Right cardiac atrium (tissue), 5 donors: ENCODE results near the gene FARP2. TPM values are rescaled to one million over a fixed set of nuclear protein-coding genes. Genes with fewer than 3 reads are reported as not detected.
"Not testable (repeated sequence)": the region's sequence is repeated elsewhere in the genome, so short reads cannot be mapped to it uniquely, and the experiment has no call there.

Source experiments
- ATAC-seq, 2 donors: fragments of 200-7000 bp; cut with Tn5 transposase; one replicate each; pipeline versions ENCODE4 v1.8.0 to v1.9.1; 2020; ENCODE audit warnings: moderate library complexity in 2 of 2, mild to moderate bottlenecking in 1 of 2
- DNase-seq, 3 donors: peaks; one replicate each; pipeline ENCODE4 v3.0.0-alpha.2; 2020
- H3K27ac ChIP-seq: one replicate; pipeline ENCODE4 v1.5.1; 2013; ENCODE audit warnings: mild to moderate bottlenecking, low read length, control low read depth, moderate library complexity
- H3K27me3 ChIP-seq: one replicate; pipeline ENCODE4 v1.6.1; 2013; ENCODE audit not compliant: control insufficient read depth, insufficient read depth
- H3K4me1 ChIP-seq: one replicate; pipeline ENCODE4 v1.6.1; 2013; ENCODE audit warnings: low read length; ENCODE audit not compliant: control insufficient read depth, insufficient read depth
- H3K4me3 ChIP-seq: one replicate; pipeline ENCODE4 v1.5.1; 2013; ENCODE audit warnings: low read length, control low read depth
- H3K9me3 ChIP-seq: one replicate; pipeline ENCODE4 v1.6.1; 2013; ENCODE audit warnings: low read length; ENCODE audit not compliant: control insufficient read depth
- WGBS: extraction: QIAGEN DNeasy Blood & Tissue Kit; methylation state at CpG from one replicate; pipeline ENCODE4 v1.1.7; 2013; 5-methylcytosine and 5-hydroxymethylcytosine counted together
- intact Hi-C, 4 donors: fragments of 100-400 bp; cut with DNase I; formaldehyde crosslinking; loops; one replicate each; pipeline versions ENCODE4 v1.11.0 to v1.14.0; 2022 to 2023
- polyA plus RNA-seq: library from polyadenylated mRNA; stranded (reverse); fragments of 200-250 nt; gene quantifications from one replicate; pipeline ENCODE4 v1.2.3, GENCODE V29; 2013
- total RNA-seq, 4 donors: library from RNA; stranded (reverse); fragmentation: NEBNext Ultra II Directional; extraction: Animal tissue kit (Norgen Biotek cat#: 25700); gene quantifications; one replicate each; pipeline ENCODE4 v1.2.1, GENCODE V29; 2021
- donor health status: healthy with polysubstance abuse.
- donor health status: DM: no; HTN: yes; CAD: no.
- donor health status: DM: no; HTN: no; CAD: no.
- donor health status: DM: no; HTN: yes; CAD: no; lungs with severe emphysema.
- donor health status: DM: yes; HTN: yes; CAD: no.

The FARP2 gene
- total and polyA plus RNA-seq, 5 donors, result 6.1 to 28.4 (median 24.1) TPM

- ATAC-seq (no peak), DNase-seq (no peak)
- no peaks in the 10 kb centered on the region for H3K4me1 ChIP-seq
- 92% methylated on average over 14 of the region's 14 CpGs for WGBS
- intact Hi-C loops, result no loop called here
- H3K4me3 ChIP-seq, result no peak overlapping the region
- no peaks in the 10 kb centered on the region for H3K9me3 ChIP-seq
- no peaks in the 10 kb centered on the region for H3K27me3 ChIP-seq
- no peak overlapping the region for H3K27ac ChIP-seq
These were observed 85.4 kb downstream of the FARP2 start for GRCh38 chr2:241441492-241441891.

GRCh38 chr2:241443486-241444223 is 87.6 kb downstream of the FARP2 start:
- Histone ChIP-seq H3K4me3 (no peak overlapping the region), H3K4me1 (no peaks in the 10 kb centered on the region), H3K9me3 (no peaks in the 10 kb centered on the region), H3K27me3 (no peaks in the 10 kb centered on the region), H3K27ac (no peak overlapping the region)
- ATAC-seq, result no peak
- 87% methylated on average over 6 of the region's 6 CpGs for WGBS
- DNase-seq, result peak in 1 of 3 donors; percentile 77
- intact Hi-C loops, result no loop called here

GRCh38 chr2:241445426-241445825 is 89.3 kb downstream of the FARP2 start:
- DNase-seq, result no peak
- H3K4me3 ChIP-seq, result no peak overlapping the region
- 82% methylated on average over 2 of the region's 2 CpGs for WGBS
- intact Hi-C loops, result no loop called here
- H3K4me1 ChIP-seq, result no peaks in the 10 kb centered on the region
- H3K9me3 ChIP-seq, result no peaks in the 10 kb centered on the region
- no peak overlapping the region for H3K27ac ChIP-seq
- no peaks in the 10 kb centered on the region for H3K27me3 ChIP-seq
- no peak for ATAC-seq

- H3K27me3 ChIP-seq, H3K4me3 ChIP-seq, H3K9me3 ChIP-seq, H3K27ac ChIP-seq, ATAC-seq, intact Hi-C loops, DNase-seq, H3K4me1 ChIP-seq: not testable (repeated sequence)
- 92% methylated on average over 7 of the region's 7 CpGs for WGBS
These were observed 94.0 kb downstream of the FARP2 start for GRCh38 chr2:241450092-241450491.

GRCh38 chr2:241451840-241452506 is 95.9 kb downstream of the FARP2 start:
- H3K4me1 ChIP-seq, result no peaks in the 10 kb centered on the region
- no peaks in the 10 kb centered on the region for H3K9me3 ChIP-seq
- DNase-seq, result no peak
- no peaks in the 10 kb centered on the region for H3K27me3 ChIP-seq
- no peak overlapping the region for H3K27ac ChIP-seq
- no peak overlapping the region for H3K4me3 ChIP-seq
- WGBS, result 55% methylated on average over 10 of the region's 10 CpGs
- intact Hi-C loops, result no loop called here
- ATAC-seq, result no peak

GRCh38 chr2:241453919-241454318 is 97.8 kb downstream of the FARP2 start:
- H3K4me3 ChIP-seq, intact Hi-C loops, H3K9me3 ChIP-seq, H3K4me1 ChIP-seq, ATAC-seq, H3K27ac ChIP-seq, DNase-seq, H3K27me3 ChIP-seq: not testable (repeated sequence)
- WGBS, result 93% methylated on average over 9 of the region's 9 CpGs

GRCh38 chr2:241454837-241455485 is 98.9 kb downstream of the FARP2 start:
- WGBS, result 83% methylated on average over 3 of the region's 3 CpGs
- H3K27me3 ChIP-seq, result no peaks in the 10 kb centered on the region
- intact Hi-C loops, result no loop called here
- H3K4me1 ChIP-seq, result no peaks in the 10 kb centered on the region
- no peaks in the 10 kb centered on the region for H3K9me3 ChIP-seq
- H3K27ac ChIP-seq, result no peak overlapping the region
- ATAC-seq (no peak), DNase-seq (no peak)
- no peak overlapping the region for H3K4me3 ChIP-seq

- WGBS, result 85% methylated on average over 11 of the region's 11 CpGs
These were observed 100.5 kb downstream of the FARP2 start for GRCh38 chr2:241456546-241456945.

GRCh38 chr2:241458687-241459086 is 102.6 kb downstream of the FARP2 start:
- WGBS, result 88% methylated on average over 5 of the region's 5 CpGs
- no peak for ATAC-seq

More at GRCh38 chr2:241456546-241456945, 100.5 kb downstream of the FARP2 start:
- Histone ChIP-seq H3K4me1 (no peaks in the 10 kb centered on the region), H3K4me3 (no peak overlapping the region), H3K27me3 (no peaks in the 10 kb centered on the region), H3K9me3 (no peaks in the 10 kb centered on the region), H3K27ac (no peak overlapping the region)
- DNase-seq (no peak), ATAC-seq (no peak)
- intact Hi-C loops, result no loop called here

GRCh38 chr2:241459520-241459919 is 103.4 kb downstream of the FARP2 start:
- 95% methylated on average over 13 of the region's 13 CpGs for WGBS
- intact Hi-C loops, result no loop called here
- Histone ChIP-seq H3K4me1 (no peaks in the 10 kb centered on the region), H3K9me3 (no peaks in the 10 kb centered on the region), H3K4me3 (no peak overlapping the region), H3K27ac (no peak overlapping the region), H3K27me3 (no peaks in the 10 kb centered on the region)
- ATAC-seq, result no peak
- no peak for DNase-seq

More at GRCh38 chr2:241458687-241459086, 102.6 kb downstream of the FARP2 start:
- no peaks in the 10 kb centered on the region for H3K4me1 ChIP-seq
- H3K4me3 ChIP-seq, result no peak overlapping the region
- intact Hi-C loops, result no loop called here
- no peaks in the 10 kb centered on the region for H3K9me3 ChIP-seq
- no peak overlapping the region for H3K27ac ChIP-seq
- no peaks in the 10 kb centered on the region for H3K27me3 ChIP-seq
- peak in 1 of 3 donors; percentile 47 for DNase-seq

- peak in 1 of 2 donors; percentile 10 for ATAC-seq
- 75% methylated on average over 3 of the region's 3 CpGs for WGBS
- intact Hi-C loops, result no loop called here
These were observed 104.5 kb downstream of the FARP2 start for GRCh38 chr2:241460631-241461030.

More at GRCh38 chr2:241460631-241461030, 104.5 kb downstream of the FARP2 start:
- H3K27me3 ChIP-seq, result no peaks in the 10 kb centered on the region
- H3K4me3 ChIP-seq, result no peak overlapping the region
- no peaks in the 10 kb centered on the region for H3K4me1 ChIP-seq
- DNase-seq, result no peak
- H3K27ac ChIP-seq, result no peak overlapping the region
- H3K9me3 ChIP-seq, result no peaks in the 10 kb centered on the region
